Endothelial cell of umbilical vein (primary cell): Measurements from ENCODE around the gene DMD.

Experiments
- CTCF ChIP-seq, 2 donors: IDR thresholded peaks; 1 replicate in 1 of 2; 2 replicates in 1 of 2; pipeline ENCODE4 v1.5.1; 2011; ENCODE audit warnings: low read length in 2 of 2, mild to moderate bottlenecking in 2 of 2, moderate library complexity in 2 of 2, control low read depth in 1 of 2, inconsistent platforms in 1 of 2, low read depth in 1 of 2; ENCODE audit not compliant: insufficient read depth in 1 of 2; ENCODE audit errors: extremely low read depth in 1 of 2
- EZH2 ChIP-seq: IDR thresholded peaks from 2 replicates; pipeline ENCODE4 v1.6.1; 2012; ENCODE audit warnings: borderline replicate concordance, low read depth, mild to moderate bottlenecking, moderate library complexity, low read length, inconsistent platforms; ENCODE audit not compliant: severe bottlenecking
- GATA2 ChIP-seq: IDR thresholded peaks from 2 replicates; pipeline ENCODE4 v1.7.0; 2011; ENCODE audit warnings: low read depth, mild to moderate bottlenecking, moderate library complexity, mixed read lengths, low read length; ENCODE audit not compliant: insufficient read length, insufficient read depth
- JUN ChIP-seq: IDR thresholded peaks from 2 replicates; pipeline ENCODE4 v1.6.1; 2011; ENCODE audit warnings: borderline replicate concordance, low read depth; ENCODE audit not compliant: insufficient read length, insufficient read depth
- MAX ChIP-seq: IDR thresholded peaks from 2 replicates; pipeline ENCODE4 v1.6.1; 2011; ENCODE audit not compliant: insufficient read depth, insufficient read length
- MYC ChIP-seq: IDR thresholded peaks from one replicate; pipeline ENCODE4 v1.6.1; 2011; ENCODE audit warnings: mild to moderate bottlenecking, low read depth, low read length
- POLR2A ChIP-seq: IDR thresholded peaks from 2 replicates; pipeline ENCODE4 v1.6.1; 2012; ENCODE audit warnings: low read depth, mild to moderate bottlenecking, control low read depth, low read length
- POLR2AphosphoS5 ChIP-seq: IDR thresholded peaks from 2 replicates; pipeline ENCODE4 v1.6.1; 2012; ENCODE audit warnings: low read depth, mild to moderate bottlenecking, control low read depth, low read length, moderate library complexity; ENCODE audit not compliant: insufficient read depth

GRCh38 chrX:31838617-31839016 is 1372.7 kb downstream of the DMD start:
- TF ChIP-seq EZH2 (no peak), POLR2A (no peak), CTCF (IDR thresholded peaks at IDR 0.05; ENCODE audit: extremely low read depth in 1 of 2, insufficient read depth in 1 of 2, low read depth in 1 of 2, low read length in 2 of 2) (no peak), POLR2AphosphoS5 (no peak), JUN (no peak), GATA2 (no peak), MYC (no peak), MAX (no peak)
